Gastrocnemius medialis (tissue), 4 donors: ENCODE results near the gene SPSB1. TPM values are rescaled to one million over a fixed set of nuclear protein-coding genes. Genes with fewer than 3 reads are reported as not detected.

Experiments used
- ATAC-seq, 2 donors: fragments of 150-250 bp; one replicate each; pipeline ENCODE4 v1.9.1; 2016
- DNase-seq, 2 donors: peaks; one replicate each; pipeline ENCODE4 v3.0.0-alpha.2; 2019
- H3K27ac ChIP-seq, 4 donors: fragments of 200-600 bp; sonication (generic); 1 replicate in 1 of 4; 2 replicates in 3 of 4; pipeline ENCODE4 v1.5.1; 2016 to 2018; ENCODE audit warnings: mild to moderate bottlenecking in 2 of 4, moderate library complexity in 1 of 4
- H3K27me3 ChIP-seq, 3 donors: fragments of 200-600 bp; sonication (generic) in 2 of 3; 1 replicate in 1 of 3; 2 replicates in 2 of 3; pipeline versions ENCODE4 v1.5.1 to v1.6.0; 2016 to 2019; ENCODE audit warnings: mild to moderate bottlenecking in 1 of 3, moderate library complexity in 1 of 3
- H3K36me3 ChIP-seq, 2 donors: fragments of 200-600 bp; sonication (generic) in 1 of 2; one replicate each; pipeline ENCODE4 v1.5.1; 2017 to 2018
- H3K4me1 ChIP-seq, 2 donors: fragments of 200-600 bp; sonication (generic) in 1 of 2; one replicate each; pipeline ENCODE4 v1.5.1; 2016 to 2017; ENCODE audit warnings: mild to moderate bottlenecking in 2 of 2
- H3K4me3 ChIP-seq, 4 donors: fragments of 200-600 bp; sonication (generic) in 3 of 4; 1 replicate in 1 of 4; 2 replicates in 3 of 4; pipeline ENCODE4 v1.5.1; 2016 to 2019; ENCODE audit warnings: mild to moderate bottlenecking in 2 of 4
- H3K9me3 ChIP-seq, 3 donors: fragments of 200-600 bp; sonication (generic) in 2 of 3; 1 replicate in 1 of 3; 2 replicates in 2 of 3; pipeline ENCODE4 v1.5.1; 2016 to 2019
- CTCF ChIP-seq, 5 experiments: fragments of 450-650 bp in 3 of 5; fragments of 200-600 bp in 2 of 5; sonication (generic) in 2 of 5; IDR thresholded peaks in 4 of 5; conservative IDR thresholded peaks in 1 of 5; 1 replicate in 4 of 5; 2 replicates in 1 of 5; pipeline ENCODE4 v1.5.1; 2016 to 2019; ENCODE audit warnings: antibody characterized with exemption in 5 of 5, mild to moderate bottlenecking in 3 of 5, moderate library complexity in 3 of 5
- POLR2A ChIP-seq, 2 donors: fragments of 450-650 bp; IDR thresholded peaks; one replicate each; pipeline ENCODE4 v1.6.1; 2017; ENCODE audit warnings: antibody characterized with exemption in 2 of 2, mild to moderate bottlenecking in 2 of 2, moderate library complexity in 2 of 2
- in situ Hi-C, 4 donors: fragments of 200-750 bp; cut with MboI; loops; one replicate each; pipeline versions ENCODE4 v1.15.0 to v1.8.0; 2017; ENCODE audit warnings: low sequenced_read_pairs in 4 of 4
- intact Hi-C: fragments of 100-400 bp; cut with DNase I; formaldehyde crosslinking; loops from one replicate; pipeline ENCODE4 v1.15.1; 2023; ENCODE audit warnings: low total_unique reads
- total RNA-seq, 4 donors: library from RNA; depleted of rRNA; stranded (reverse); fragments of >200 nt; gene quantifications; one replicate each; pipeline versions ENCODE4 v1.1.0 to v1.2.3, GENCODE V29; 2016

The SPSB1 gene
- total RNA-seq, 4 donors from 2014 or later, result 40.4 to 161 (median 56.6) TPM

GRCh38 chr1:9331016-9331415 lies 38.3 kb downstream of the SPSB1 start:
- Histone ChIP-seq H3K27ac (no peak overlapping the region), H3K27me3 (no peaks in the 10 kb centered on the region), H3K4me3 (no peak overlapping the region), H3K9me3 (no peaks in the 10 kb centered on the region), H3K36me3 (no peaks in the 10 kb centered on the region), H3K4me1 (peaks cover 0 to 17% of the 10 kb centered on the region in 2 donors)
- no peak for DNase-seq
- in situ Hi-C loops, result no loop called here
- no peak for ATAC-seq
- intact Hi-C loops, result no loop called here
- TF ChIP-seq POLR2A (IDR thresholded peaks at IDR 0.05) (no peak), CTCF (IDR thresholded peaks at IDR 0.05 in 4 of 5, conservative IDR thresholded peaks at IDR 0.05 in 1 of 5) (no peak)

DNA sequence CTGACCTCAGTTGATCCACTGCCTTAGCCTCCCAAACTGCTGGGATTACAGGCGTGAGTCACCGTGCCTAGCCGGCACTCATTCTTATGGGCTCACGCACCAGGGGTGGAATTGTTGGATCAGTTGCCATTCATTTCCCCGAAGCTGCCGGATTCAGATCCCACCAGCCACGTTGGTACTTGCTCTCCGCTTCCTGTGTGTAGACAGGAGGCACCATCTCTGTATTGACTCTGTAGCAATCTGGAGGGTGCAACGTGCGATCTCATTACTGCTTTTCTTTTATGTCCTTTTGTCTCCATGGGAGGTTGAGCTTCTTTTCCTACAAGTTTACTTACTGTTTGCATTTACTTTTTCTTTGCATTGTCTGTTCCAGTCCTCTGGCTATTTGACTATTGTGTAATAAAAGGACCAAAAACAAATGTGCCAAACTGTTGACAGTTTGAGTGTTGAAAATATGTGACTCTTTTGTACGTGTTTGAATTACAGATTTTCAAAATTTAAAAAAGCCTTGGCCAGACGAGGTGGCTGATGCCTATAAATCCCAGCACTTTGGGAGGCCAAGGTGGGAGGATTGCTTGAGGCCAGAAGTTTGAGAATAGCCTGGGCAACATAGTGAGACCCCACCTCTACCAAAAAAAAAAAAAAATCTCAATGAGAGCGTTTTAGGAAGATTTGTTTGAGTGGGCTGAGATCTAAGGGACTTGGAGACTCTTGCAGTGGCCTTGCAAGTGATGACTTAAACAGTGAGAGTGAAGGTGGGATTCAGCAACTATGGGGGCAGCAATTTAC lies 39.1 kb downstream of the SPSB1 start:
- in situ Hi-C loops (no loop called here), intact Hi-C loops (no loop called here)
- Histone ChIP-seq H3K36me3 (no peaks in the 10 kb centered on the region), H3K4me1 (peaks cover 0 to 10% of the 10 kb centered on the region in 2 donors), H3K27me3 (no peaks in the 10 kb centered on the region), H3K4me3 (no peak overlapping the region), H3K27ac (no peak overlapping the region), H3K9me3 (no peaks in the 10 kb centered on the region)
- DNase-seq (no peak), ATAC-seq (no peak)
- TF ChIP-seq CTCF (IDR thresholded peaks at IDR 0.05 in 4 of 5, conservative IDR thresholded peaks at IDR 0.05 in 1 of 5) (no peak), POLR2A (IDR thresholded peaks at IDR 0.05) (no peak)

DNA sequence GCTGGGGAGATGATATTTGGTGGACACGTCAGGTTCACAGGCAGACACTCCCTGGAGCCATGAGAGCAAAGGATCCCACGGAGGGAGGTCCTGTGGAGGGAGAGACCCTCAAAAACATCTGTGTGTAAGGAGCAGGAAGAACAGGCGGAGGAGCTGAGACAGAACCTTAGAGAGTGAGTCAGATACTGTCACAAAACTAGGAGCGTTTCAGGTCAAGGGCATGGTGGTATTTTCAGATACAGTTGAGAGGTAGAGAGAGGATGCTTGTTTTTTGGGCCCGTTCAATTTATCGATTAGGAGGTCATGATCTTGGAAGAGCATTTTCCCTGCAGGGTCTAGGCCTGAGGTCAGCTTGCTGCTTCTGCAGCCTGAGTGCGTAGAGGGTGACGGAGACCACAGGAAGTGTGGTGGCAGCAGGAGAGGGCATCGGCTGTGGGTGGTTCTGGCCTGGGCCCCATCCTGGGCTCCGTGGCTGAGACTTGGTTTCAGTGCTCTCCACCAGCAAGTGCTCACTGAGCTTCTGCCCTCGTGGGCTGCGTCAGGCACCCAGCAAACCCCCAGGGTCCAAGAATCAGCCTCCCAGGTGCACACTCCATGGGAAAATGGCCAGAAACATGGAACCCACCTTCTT lies 39.9 kb downstream of the SPSB1 start:
- no peaks in the 10 kb centered on the region for H3K9me3 ChIP-seq
- TF ChIP-seq POLR2A (IDR thresholded peaks at IDR 0.05) (no peak), CTCF (IDR thresholded peaks at IDR 0.05 in 4 of 5, conservative IDR thresholded peaks at IDR 0.05 in 1 of 5) (no peak)
- no peaks in the 10 kb centered on the region for H3K27me3 ChIP-seq
- no peak for ATAC-seq
- no peak for DNase-seq
- intact Hi-C loops (no loop called here), in situ Hi-C loops (no loop called here)
- no peak overlapping the region for H3K4me3 ChIP-seq
- H3K4me1 ChIP-seq, result peaks cover 0 to 8% of the 10 kb centered on the region in 2 donors
- H3K36me3 ChIP-seq, result no peaks in the 10 kb centered on the region
- peak overlapping the region in 1 of 4 donors; percentile 13 for H3K27ac ChIP-seq

GRCh38 chr1:9338397-9339246 lies 45.9 kb downstream of the SPSB1 start:
- H3K36me3 ChIP-seq, result no peaks in the 10 kb centered on the region

More at GRCh38 chr1:9338397-9339246, 45.9 kb downstream of the SPSB1 start:
- Histone ChIP-seq H3K9me3 (no peaks in the 10 kb centered on the region), H3K4me1 (peaks cover 4 to 10% of the 10 kb centered on the region in 2 donors), H3K27me3 (no peaks in the 10 kb centered on the region), H3K4me3 (no peak overlapping the region), H3K27ac (peak overlapping the region; percentile 21 to 70 (median 39))
- no peak for TF ChIP-seq POLR2A (IDR thresholded peaks at IDR 0.05)
- no peak for TF ChIP-seq CTCF (IDR thresholded peaks at IDR 0.05 in 4 of 5, conservative IDR thresholded peaks at IDR 0.05 in 1 of 5)
- DNase-seq, result no peak
- in situ Hi-C loops (no loop called here), intact Hi-C loops (no loop called here)
- ATAC-seq, result no peak
